Cortex of kidney (tissue), 1 donor: ENCODE data around the gene METTL26.
"Not testable (repeated sequence)": the region's sequence is repeated elsewhere in the genome, so short reads cannot be mapped to it uniquely, and the experiment has no call there.

ENCODE experiments used
- DNase-seq: peaks from one replicate; lab custom pipeline; 2025; lab: John Stamatoyannopoulos, UW

METTL26 gene

GRCh38 chr16:625117-625976 lies 10.8 kb downstream of the METTL26 start:
- no peak for DNase-seq

- no peak for DNase-seq
These were observed 11.5 kb downstream of the METTL26 start for GRCh38 chr16:624526-625070.

- no peak for DNase-seq
These were observed 13.2 kb downstream of the METTL26 start for GRCh38 chr16:622920-623280.

- no peak for DNase-seq
These were observed 14.5 kb downstream of the METTL26 start for GRCh38 chr16:621526-622105.

- DNase-seq: no peak
These were observed 15.2 kb downstream of the METTL26 start for GRCh38 chr16:620700-621525.

- no peak for DNase-seq
These were observed 16.5 kb downstream of the METTL26 start for GRCh38 chr16:619476-620100.

GRCh38 chr16:617855-618254 lies 18.2 kb downstream of the METTL26 start:
- DNase-seq: no peak

- no peak for DNase-seq
These were observed 19.1 kb downstream of the METTL26 start for GRCh38 chr16:616733-617586.

GRCh38 chr16:615122-615521 lies 21.0 kb downstream of the METTL26 start:
- DNase-seq: no peak

GRCh38 chr16:610513-611381 lies 25.4 kb downstream of the METTL26 start:
- DNase-seq: no peak

GRCh38 chr16:609984-610383 lies 26.1 kb downstream of the METTL26 start:
- no peak for DNase-seq

GRCh38 chr16:609316-609715 lies 26.8 kb downstream of the METTL26 start:
- DNase-seq: no peak

- DNase-seq: no peak
These were observed 28.1 kb downstream of the METTL26 start for GRCh38 chr16:608019-608418.

- no peak for DNase-seq
These were observed 29.3 kb downstream of the METTL26 start for GRCh38 chr16:606656-607307.

- no peak for DNase-seq
These were observed 32.2 kb downstream of the METTL26 start for GRCh38 chr16:603933-604332.

- no peak for DNase-seq
These were observed 35.3 kb downstream of the METTL26 start for GRCh38 chr16:600781-601180.

- no peak for DNase-seq
These were observed 37.0 kb downstream of the METTL26 start for GRCh38 chr16:598823-599739.

GRCh38 chr16:597655-598054 lies 38.5 kb downstream of the METTL26 start:
- DNase-seq: not testable (repeated sequence)

GRCh38 chr16:596736-597060 lies 39.4 kb downstream of the METTL26 start:
- no peak for DNase-seq
